Mesothelial cell of epicardium (in vitro differentiated cells): ENCODE measurements around the gene IL1B. TPM values are rescaled to one million over a fixed set of nuclear protein-coding genes. Genes with fewer than 3 reads are reported as not detected.

Experiments used
- DNase-seq, 2 experiments: peaks; one replicate each; pipeline ENCODE4 v3.0.0; 2021; ENCODE audit warnings: low spot score in 2 of 2; ENCODE audit not compliant: unreplicated experiment in 2 of 2
- H3K27ac Mint-ChIP-seq: 2 replicates; pipeline ENCODE4 v1.8.0; 2021; ENCODE audit warnings: mixed read lengths
- H3K27me3 Mint-ChIP-seq: 2 replicates; pipeline ENCODE4 v1.8.0; 2021; ENCODE audit warnings: low read depth, mixed read lengths
- H3K36me3 Mint-ChIP-seq: 2 replicates; pipeline ENCODE4 v1.8.0; 2021; ENCODE audit warnings: mixed read lengths
- H3K4me1 Mint-ChIP-seq: 2 replicates; pipeline ENCODE4 v1.8.0; 2021; ENCODE audit warnings: mixed read lengths
- H3K4me3 Mint-ChIP-seq: 2 replicates; pipeline ENCODE4 v1.8.0; 2021; ENCODE audit warnings: mild to moderate bottlenecking, moderate library complexity, mixed read lengths
- H3K9me3 Mint-ChIP-seq: 2 replicates; pipeline ENCODE4 v1.8.0; 2021; ENCODE audit warnings: mixed read lengths
- CTCF ChIP-seq: fragments of 200-600 bp; sonication (generic); IDR thresholded peaks from one replicate; pipeline ENCODE4 v1.5.0; 2021; ENCODE audit warnings: antibody characterized with exemption; ENCODE audit not compliant: unreplicated experiment
- total RNA-seq: library from RNA; stranded (reverse); gene quantifications from 3 replicates; pipeline ENCODE4 v1.2.1, GENCODE V29; 2021

IL1B gene
- total RNA-seq, 1 donor from 2014 or later: 1.3 TPM

GRCh38 chr2:112881217-112881985 lies 44.8 kb upstream of the IL1B start:
- no peak for TF ChIP-seq CTCF
- H3K36me3 Mint-ChIP-seq: no peaks in the 10 kb centered on the region

DNA sequence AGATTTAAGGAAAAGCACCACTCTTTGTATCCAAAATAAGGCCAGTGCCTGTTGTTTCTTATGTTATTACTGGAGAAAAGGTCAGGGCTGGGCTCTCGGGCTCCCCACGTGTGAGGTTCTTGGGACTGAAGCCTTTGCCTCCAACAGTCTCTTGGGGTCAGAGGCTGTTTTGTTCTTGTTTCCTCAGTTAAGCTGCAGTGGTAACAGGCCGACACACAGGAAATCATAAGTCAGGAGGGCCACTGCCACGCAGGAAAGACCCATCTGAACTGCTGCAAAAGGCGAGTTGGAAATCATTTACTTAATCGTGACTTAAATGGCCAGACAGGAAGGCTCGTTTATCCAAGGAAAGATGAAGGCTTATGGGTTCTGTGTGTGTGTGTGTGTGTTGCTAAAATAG lies 44.1 kb upstream of the IL1B start:
- Mint-ChIP-seq H3K9me3 (no peaks in the 10 kb centered on the region), H3K27ac (no peak overlapping the region), H3K4me3 (no peak overlapping the region), H3K4me1 (peaks cover 3% of the 10 kb centered on the region), H3K27me3 (peaks cover 2% of the 10 kb centered on the region), H3K36me3 (no peaks in the 10 kb centered on the region)
- TF ChIP-seq CTCF: no peak
- no peak for DNase-seq

More at GRCh38 chr2:112881217-112881985, 44.8 kb upstream of the IL1B start:
- Mint-ChIP-seq H3K27me3 (peaks cover 2% of the 10 kb centered on the region), H3K27ac (no peak overlapping the region), H3K4me1 (peaks cover 3% of the 10 kb centered on the region), H3K4me3 (no peak overlapping the region), H3K9me3 (no peaks in the 10 kb centered on the region)
- DNase-seq: no peak

DNA sequence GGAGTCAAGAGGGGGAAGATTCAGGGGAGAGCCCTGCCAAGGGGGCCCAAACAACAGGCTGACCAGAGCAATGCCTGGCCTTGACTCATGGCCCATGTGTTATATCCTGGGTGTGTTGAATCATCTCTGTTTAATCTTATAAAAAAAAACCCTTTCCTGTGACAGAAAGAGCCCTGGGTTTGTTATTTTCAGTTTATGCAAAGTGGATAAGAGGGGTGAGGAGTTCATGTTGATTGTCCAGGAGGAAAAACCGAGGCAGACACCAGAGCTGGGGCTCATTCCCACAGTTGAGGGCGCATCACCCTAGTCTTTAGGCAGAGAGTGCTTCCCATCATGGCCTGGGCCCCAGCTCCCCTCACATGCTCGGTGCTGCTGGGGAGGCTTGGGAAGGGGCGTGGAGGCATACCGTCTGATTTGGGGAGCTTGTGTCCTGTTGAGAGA lies 43.5 kb upstream of the IL1B start:
- Mint-ChIP-seq H3K9me3 (peaks cover 4% of the 10 kb centered on the region), H3K27me3 (peaks cover 2% of the 10 kb centered on the region)

GRCh38 chr2:112879491-112880041 lies 43.0 kb upstream of the IL1B start:
- Mint-ChIP-seq H3K36me3 (no peaks in the 10 kb centered on the region), H3K27ac (no peak overlapping the region), H3K9me3 (peaks cover 5% of the 10 kb centered on the region), H3K4me3 (no peak overlapping the region), H3K27me3 (peaks cover 2% of the 10 kb centered on the region), H3K4me1 (peaks cover 1% of the 10 kb centered on the region)
- TF ChIP-seq CTCF: no peak
- DNase-seq: no peak

More for the DNA sequence above, 43.5 kb upstream of the IL1B start:
- no peak for TF ChIP-seq CTCF
- Mint-ChIP-seq H3K4me3 (no peak overlapping the region), H3K4me1 (peaks cover 3% of the 10 kb centered on the region), H3K27ac (no peak overlapping the region), H3K36me3 (no peaks in the 10 kb centered on the region)
- no peak for DNase-seq

- TF ChIP-seq CTCF: no peak
- DNase-seq: no peak
- no peak overlapping the region for H3K4me3 Mint-ChIP-seq
Observed at GRCh38 chr2:112877423-112877822, 40.8 kb upstream of the IL1B start.

More at GRCh38 chr2:112877423-112877822, 40.8 kb upstream of the IL1B start:
- H3K9me3 Mint-ChIP-seq: peaks cover 10% of the 10 kb centered on the region
- H3K27me3 Mint-ChIP-seq: peaks cover 12% of the 10 kb centered on the region
- no peaks in the 10 kb centered on the region for H3K36me3 Mint-ChIP-seq
- H3K4me1 Mint-ChIP-seq: no peaks in the 10 kb centered on the region
- H3K27ac Mint-ChIP-seq: no peak overlapping the region
